Activated T-cell treated with anti-CD3 and anti-CD28 coated beads, Interleukin-2, amount 50 U/mL, for 48 hours (primary cell): Measurements from ENCODE around the gene HIC1.

ENCODE experiments used
- DNase-seq, 2 experiments: peaks; one replicate each; pipeline ENCODE4 v3.0.0-alpha.2; 2020

The HIC1 gene

GRCh38 chr17:2061441-2061958 is 6.6 kb downstream of the HIC1 start:
- peak in 1 of 2 experiments; percentile 20 for DNase-seq

DNA sequence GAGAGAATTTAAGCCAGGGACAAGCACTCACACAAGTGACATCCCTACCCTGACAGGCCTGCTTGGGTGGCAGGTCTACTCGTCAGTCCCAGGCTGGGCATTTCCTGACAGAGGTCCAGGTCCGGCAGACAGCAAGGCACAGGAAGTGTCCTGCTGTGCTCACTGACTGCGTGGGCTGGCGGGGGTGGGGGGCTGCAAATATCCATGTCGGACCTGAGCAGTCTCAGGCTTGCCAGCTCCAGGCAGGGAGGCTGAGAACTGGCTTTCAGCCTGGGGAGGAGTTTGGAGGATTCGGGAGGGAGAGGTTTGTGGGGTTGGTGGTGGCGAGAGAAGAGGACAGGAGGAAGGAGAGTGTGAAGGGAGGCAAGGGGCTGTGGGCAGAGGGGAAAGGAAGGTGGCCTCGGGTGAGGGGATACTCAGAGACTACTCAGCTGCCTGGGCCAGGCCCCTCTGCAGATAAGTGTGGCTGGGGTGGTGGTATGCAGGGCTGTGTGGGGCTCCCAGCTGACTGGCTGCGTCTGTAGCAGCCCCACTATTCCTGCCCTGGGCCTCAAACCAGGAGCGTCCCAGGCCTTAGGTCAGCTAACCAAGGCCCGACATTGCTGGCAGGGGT is 7.8 kb downstream of the HIC1 start:
- DNase-seq, result no peak

- DNase-seq, result peak in 1 of 2 experiments; percentile 32
These were observed 8.6 kb downstream of the HIC1 start for GRCh38 chr17:2063261-2064146.

- DNase-seq, result no peak
These were observed 9.2 kb downstream of the HIC1 start for GRCh38 chr17:2064147-2064489.

GRCh38 chr17:2064520-2064971 is 9.6 kb downstream of the HIC1 start:
- DNase-seq, result no peak

DNA sequence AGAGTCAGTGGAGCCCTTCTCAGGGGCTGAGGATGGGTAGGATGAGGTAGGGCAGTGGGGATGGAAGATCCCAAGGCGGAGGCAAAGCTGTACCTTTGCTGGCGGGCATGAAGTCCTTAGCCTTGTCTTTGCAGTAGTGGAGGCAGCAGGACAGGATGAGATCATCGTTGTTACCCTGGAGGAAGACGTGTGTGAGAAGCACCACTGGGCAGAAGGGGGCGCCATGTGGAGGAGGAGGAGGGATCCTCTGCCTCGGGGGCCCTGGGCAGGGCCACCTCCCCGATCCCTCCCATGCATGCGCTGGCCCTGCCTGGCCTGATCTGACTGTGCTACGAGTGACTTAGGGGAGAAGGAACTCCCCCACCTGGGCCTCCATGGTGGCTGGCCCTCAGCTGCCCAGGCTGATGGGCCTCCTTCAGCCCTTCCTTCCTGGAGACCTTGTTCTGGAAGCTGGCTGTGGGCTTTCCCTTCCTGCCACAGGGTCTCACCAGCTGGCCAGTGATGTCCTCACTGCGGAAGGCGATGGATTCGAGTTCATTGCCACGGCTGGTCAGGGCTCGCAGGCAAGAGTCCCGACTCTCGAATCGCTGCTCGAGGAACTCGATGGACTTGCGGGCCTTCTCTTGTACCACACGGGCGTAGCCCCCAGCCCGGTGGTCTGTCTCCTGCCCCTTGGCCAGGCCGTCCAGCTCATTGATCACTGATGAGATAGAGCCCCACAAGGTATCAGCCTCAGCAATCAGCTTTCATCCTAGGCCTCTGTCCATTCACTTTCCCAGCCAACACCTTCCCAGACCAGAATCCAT is 10.3 kb downstream of the HIC1 start:
- peak; percentile 83 to 85 for DNase-seq

DNA sequence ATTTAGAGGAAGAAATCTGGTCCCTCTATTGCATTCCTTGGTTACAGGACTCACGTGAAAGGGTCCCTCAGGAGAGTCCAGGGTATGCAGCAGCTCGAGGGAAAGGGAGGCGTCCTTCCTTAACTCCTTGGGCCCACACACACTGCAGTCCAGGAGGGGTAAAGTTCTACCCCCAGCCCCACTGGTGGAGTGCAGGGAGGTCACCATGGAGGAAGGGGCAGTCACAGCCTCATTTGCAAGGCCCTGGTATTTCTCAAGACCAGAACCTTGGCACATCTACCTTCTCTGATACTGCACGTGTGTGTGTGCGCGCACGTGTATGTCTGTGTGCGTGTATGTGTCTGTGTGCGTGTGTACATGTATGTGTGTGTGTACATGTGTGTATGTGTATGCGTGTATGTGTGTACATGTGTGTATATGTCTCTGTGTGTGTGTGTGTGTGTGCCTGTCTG is 11.1 kb downstream of the HIC1 start:
- DNase-seq, result no peak

DNA sequence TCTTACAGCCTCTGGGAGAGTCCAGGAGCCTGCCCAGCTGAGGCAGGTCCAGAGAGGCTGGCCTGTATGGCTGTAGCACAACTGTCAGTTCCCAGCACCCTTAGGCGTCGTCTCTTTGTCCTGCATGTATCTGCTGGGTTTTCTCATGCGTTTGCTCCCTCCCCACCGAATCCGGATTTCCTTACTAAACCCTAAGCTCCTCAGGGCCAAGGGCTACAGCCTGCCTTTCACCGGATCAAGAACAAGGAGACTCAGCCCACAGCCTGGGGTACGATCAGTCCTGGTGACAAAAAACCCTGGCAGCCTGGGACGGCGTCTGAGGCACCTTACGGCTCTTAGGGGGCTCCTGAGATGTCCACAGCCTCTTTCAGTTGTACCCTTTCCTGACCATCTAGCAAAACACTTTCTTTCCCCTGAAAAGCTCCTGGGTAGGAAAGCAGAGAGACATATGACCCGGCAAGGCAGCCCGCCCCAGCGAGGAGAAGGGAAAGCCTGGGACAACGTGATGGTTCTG is 12.2 kb downstream of the HIC1 start:
- DNase-seq, result no peak

- DNase-seq, result no peak
These were observed 12.7 kb downstream of the HIC1 start for GRCh38 chr17:2067608-2068024.

DNA sequence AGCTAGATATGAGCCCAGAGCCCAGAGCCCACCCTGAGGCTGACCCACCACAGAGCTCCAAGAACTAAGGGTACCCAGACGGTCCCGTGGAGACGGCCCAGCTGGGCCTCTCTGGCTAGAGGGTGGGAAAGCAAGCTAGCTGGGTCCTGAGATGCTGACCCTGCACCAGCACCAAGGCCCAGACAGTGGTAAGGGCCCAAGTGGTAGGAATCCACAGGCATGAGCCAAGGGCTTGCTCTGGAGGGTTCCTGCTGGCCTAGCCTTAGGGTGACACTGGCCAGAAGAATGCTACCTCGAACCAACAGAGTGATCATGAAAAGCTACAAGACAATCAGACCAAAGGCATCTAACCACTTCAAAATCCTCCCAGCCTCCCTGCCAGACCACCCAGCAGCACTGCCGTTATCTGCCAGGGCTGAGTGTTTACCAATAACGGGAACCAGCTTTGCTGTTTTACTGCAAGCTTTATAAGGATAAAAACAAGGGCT is 13.2 kb downstream of the HIC1 start:
- DNase-seq, result no peak

- DNase-seq, result peak; percentile 58 to 67
These were observed 13.7 kb downstream of the HIC1 start for GRCh38 chr17:2068519-2069051.

DNA sequence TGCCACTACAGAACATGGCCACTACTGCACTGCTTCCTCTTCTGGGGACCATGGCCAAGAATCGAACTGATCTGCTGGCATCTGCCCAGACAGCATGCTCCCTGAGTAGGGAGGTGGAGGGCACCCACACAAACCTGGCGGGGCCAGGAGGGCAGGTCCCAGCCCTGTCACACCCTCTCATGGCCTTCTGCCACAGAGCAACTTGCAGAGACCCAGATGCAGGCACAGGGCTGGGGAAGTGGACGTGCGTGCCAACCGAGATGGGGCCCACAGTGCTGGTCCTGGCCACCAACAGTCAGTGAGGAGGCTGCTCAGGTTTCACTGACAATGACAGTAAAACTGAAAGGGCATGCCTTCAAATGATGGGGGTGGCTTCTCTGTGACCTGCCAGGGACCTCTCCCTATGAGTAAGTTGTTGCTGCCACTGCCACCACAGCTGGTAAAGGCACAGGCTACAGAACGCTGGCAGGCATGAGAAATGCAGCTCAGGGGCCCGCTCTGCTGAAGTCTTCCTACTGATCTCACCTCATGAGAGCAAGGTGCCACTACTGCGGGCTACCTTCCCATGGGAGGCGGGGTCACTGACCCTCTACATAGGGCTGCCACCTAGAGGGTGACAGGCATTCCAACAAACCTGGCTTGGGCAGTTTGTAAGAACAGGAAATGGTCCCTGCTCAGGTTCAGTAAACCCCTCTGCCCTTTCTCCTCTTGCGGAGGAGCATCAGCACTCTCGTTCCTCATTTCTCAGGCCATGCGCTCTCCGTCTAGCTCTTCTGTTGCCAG is 15.5 kb downstream of the HIC1 start:
- DNase-seq, result peak; percentile 81 to 86

DNA sequence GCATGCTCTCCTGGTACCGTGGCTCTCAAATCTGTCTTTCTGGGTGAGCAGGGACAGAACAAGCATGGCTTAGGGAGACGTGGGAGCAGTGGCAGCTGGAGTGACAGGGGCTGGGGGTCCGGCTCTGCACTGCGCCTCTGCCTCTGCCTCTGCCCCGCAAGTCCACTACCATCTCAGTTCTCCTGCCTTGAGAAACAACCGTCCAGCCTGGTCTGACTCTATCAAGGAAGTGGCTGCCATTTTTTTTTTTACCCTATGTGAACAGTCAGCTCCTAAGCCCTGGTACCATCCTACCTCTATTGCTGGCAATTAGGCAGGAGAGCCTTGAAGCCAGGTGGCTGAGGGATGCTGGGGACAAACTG is 16.1 kb downstream of the HIC1 start:
- no peak for DNase-seq

GRCh38 chr17:2071455-2072281 is 16.8 kb downstream of the HIC1 start:
- peak in 1 of 2 experiments; percentile 17 for DNase-seq

DNA sequence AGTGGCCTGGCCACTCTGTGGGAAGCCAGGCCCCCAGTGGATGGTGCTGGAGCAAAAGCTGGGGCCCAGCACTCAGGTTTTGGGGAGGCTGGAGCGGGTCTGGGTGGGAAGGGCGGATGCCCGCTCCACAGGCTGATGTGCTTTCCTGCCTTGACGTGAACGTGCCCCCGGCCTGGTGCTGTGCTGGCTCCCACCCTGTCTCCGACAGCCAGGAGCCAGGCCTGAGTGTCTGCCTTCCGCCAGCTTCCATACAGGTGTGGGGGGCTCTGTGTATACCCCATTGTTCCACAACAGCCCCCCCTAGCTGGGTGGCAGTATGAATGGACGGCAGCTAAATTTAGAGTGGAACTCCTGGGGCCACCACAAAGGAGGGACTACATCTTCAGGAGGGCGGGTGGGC is 20.0 kb downstream of the HIC1 start:
- DNase-seq, result no peak

GRCh38 chr17:2075336-2076086 is 20.6 kb downstream of the HIC1 start:
- peak in 1 of 2 experiments; percentile 18 for DNase-seq

GRCh38 chr17:2076087-2076984 is 21.4 kb downstream of the HIC1 start:
- DNase-seq, result no peak

DNA sequence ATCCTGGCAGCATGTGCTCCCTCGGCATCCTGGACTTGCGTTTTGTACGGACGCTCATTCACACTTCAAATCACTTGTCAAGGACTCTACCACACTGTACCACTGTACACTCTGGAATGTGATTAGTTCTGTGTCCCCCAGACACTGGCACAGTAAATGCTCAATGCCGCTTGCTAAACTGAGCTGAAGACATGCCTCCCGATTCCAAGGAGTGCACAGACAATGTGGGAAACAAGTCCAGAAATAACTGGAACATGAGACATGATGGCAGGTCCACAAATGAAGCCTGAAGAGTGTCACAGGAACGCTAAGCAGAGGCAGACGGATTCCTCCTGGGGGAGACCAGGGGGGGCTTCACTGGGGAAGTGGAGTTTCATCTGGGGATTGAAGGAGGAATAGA is 22.1 kb downstream of the HIC1 start:
- no peak for DNase-seq

DNA sequence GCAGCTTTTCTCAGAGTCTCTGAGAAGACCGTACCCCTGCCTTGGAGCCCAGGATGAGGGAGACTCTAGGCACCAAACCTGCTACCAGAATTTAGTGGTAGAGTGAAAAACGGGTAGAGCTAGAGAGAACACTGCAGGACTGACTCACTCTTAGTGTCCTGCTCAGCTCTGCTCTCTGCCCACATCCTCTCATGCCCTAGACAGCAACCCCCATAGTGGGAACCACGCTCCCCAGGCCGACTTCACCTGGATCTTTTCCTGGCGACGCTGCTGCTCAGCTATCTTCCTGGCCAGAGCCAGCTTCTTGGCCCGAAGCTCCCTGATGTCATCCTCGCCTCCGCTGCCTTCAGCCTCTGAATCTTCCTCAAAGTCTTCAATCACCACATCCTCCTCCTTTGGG is 26.7 kb downstream of the HIC1 start:
- peak in 1 of 2 experiments; percentile 22 for DNase-seq
